M059J (cell line): ENCODE measurements around the gene TH. TPM values are rescaled to one million over a fixed set of nuclear protein-coding genes. Genes with fewer than 3 reads are reported as not detected.

ENCODE experiments used
- total RNA-seq: library from RNA; depleted of rRNA; stranded (reverse); fragments of >200 nt; shearing (Covaris generic); gene quantifications from 2 replicates; pipeline ENCODE4 v1.2.3, GENCODE V29; 2014; rRNA removed

Gene TH
- total RNA-seq, 1 experiment from 2014 or later, result 0.07 TPM

Other genes starting within 250 kb of the TH start
- 206 and 224 TPM in 2 replicates for gene MRPL23, start 224.5 kb downstream of the TH start, total RNA-seq
- 0.17 TPM in 1 of 2 replicates, not detected in the other for gene H19, start 174.0 kb downstream of the TH start, total RNA-seq
- gene IGF2, start 32.4 kb downstream of the TH start, total RNA-seq, result 0.02 and 0.07 TPM in 2 replicates
- not detected in 2 replicates for gene INS, start 10.6 kb downstream of the TH start, total RNA-seq
- not detected in 2 replicates for gene ASCL2, start 98.8 kb upstream of the TH start, total RNA-seq
- gene C11orf21, start 130.1 kb upstream of the TH start, total RNA-seq, result not detected in 2 replicates
- gene TSPAN32, start 130.2 kb upstream of the TH start, total RNA-seq, result 0.07 TPM in 1 of 2 replicates, not detected in the other
- 144 and 209 TPM in 2 replicates for gene CD81, start 205.5 kb upstream of the TH start, total RNA-seq
- gene TSSC4, start 228.9 kb upstream of the TH start, total RNA-seq, result 20.8 and 34.9 TPM in 2 replicates